GM18873 (cell line): Measurements from ENCODE around the gene TMEM273.

ENCODE experiments used
- ATAC-seq: cut with Tn5 transposase; IDR thresholded peaks from one replicate; pipeline ENCODE4 v1.9.1; 2021; ENCODE audit warnings: mild to moderate bottlenecking, moderate library complexity, moderate number of reproducible peaks; ENCODE audit not compliant: unreplicated experiment, low FRiP score

The TMEM273 gene

DNA sequence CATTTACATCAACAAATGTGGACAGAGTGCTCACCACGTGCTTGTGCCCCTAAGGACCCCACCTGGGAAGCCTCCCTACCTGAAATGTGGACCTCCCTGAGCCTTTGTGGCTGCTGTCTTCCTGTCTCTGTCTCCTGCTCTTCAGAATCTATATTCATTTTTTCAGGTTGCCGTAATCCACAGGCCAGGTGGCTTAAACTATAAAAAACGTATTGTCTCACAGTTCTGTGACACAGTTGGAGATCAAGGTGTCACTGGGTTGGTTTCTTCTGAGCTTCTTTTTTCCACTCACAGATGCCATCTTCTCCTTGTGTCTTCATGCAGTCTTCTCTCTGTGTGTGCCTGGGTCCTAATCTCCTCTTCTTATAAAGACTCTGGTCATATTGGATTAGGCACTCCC, 67.3 kb downstream of the TMEM273 start:
- ATAC-seq, result no peak

- no peak for ATAC-seq
Measured at GRCh38 chr10:49119746-49120145, 68.4 kb downstream of the TMEM273 start.

DNA sequence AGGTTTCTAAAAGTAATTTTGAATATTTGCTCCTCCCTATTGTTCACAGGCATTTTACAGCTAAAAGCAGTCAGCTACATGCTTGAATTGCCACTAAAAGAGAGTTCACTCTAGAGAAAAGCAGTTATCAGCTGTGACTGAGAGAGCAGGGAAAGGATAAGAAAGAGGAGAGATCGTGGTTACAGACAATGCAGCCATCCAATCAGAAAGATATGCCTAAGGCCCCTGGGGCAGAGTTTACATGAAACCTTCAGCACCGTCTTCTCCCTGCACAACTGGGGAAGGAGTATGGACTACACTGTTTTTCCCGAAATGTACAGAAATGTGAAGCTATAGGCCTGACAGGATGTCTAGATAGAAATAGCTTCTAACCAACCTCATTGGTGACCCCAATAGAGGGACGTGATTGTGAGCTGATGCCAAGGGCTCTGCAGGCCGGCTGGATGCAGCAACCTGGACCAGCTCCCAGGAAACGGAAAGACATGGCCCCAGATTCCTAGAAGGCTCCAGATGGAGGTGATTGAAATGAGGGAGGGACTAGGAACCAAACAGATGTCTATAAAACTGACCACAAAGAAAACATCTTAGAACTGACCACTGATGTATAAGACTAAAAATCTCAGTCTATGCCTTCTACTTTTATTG, 69.6 kb downstream of the TMEM273 start:
- no peak for ATAC-seq

DNA sequence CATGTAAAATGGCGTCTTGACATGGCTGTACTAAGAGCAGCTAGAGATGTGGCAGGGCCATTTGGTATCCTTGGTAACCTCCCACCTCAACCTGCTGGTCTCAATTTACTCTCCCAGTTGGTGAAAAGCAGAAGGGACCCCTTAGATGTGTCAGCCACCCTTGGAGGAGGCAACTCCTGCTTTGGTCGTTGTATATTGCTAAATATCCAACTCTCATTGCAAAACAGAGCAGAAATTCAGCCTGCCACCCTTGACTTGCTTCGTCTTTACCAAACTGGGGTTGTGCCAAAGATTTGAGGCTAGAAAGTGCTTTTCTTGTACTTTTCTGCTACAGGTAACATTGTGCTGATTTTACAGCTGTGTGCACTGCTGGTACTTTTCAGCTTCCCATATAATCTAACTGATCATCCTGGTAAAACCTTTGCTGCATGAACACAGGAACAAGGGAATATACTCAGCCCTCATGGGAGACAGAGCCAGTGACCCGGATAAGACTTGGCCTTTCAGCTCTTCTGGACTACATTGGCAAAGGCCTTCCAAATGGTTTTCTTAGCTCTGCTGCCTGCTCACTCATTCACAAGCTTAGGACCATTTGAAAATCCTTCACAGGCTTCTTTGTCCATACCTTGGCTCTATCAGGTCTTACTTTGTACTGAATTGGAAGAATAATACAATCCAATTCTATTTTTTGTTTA, 70.7 kb downstream of the TMEM273 start:
- ATAC-seq, result no peak

DNA sequence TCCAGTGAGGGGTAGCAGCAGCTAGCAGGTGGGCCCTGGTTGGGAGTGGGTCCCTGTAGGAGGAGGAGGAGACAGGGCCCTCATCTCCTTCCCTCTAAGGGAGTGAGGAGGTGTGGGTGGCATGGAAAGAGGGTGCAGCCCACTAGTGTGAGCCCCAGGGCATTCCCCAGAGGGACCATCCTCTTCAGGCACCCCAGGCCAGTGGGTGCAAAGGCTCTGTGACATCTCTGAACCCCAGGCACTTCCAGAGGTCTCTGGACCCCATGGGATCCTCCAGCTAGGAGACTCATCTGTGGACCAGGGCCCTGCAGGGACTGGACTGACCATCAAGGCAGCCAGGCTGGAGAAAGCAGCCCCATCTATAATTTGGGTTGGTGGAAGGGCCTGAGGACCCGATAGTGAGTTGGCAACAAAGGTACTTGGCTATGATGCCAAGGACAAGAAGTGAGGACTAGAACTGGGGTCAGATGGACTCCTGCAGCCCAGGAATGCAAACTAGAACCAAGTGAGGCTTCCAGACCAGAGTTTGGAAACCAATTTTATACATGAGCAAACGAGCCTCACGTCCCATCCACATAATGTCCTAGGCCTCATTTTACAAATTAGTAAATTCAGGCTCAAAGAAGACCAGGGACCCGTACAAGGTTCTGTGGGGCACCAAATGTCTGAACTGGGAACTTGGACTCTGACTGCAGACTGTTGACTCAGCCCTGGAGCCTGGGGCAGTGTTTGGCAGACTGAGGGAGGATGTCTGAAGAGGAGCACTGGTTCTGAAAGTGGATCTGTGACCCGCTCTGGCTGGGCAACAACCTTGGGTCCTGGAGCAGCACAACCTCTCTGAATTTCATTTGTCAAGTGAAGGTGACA, 71.4 kb downstream of the TMEM273 start:
- no peak for ATAC-seq

DNA sequence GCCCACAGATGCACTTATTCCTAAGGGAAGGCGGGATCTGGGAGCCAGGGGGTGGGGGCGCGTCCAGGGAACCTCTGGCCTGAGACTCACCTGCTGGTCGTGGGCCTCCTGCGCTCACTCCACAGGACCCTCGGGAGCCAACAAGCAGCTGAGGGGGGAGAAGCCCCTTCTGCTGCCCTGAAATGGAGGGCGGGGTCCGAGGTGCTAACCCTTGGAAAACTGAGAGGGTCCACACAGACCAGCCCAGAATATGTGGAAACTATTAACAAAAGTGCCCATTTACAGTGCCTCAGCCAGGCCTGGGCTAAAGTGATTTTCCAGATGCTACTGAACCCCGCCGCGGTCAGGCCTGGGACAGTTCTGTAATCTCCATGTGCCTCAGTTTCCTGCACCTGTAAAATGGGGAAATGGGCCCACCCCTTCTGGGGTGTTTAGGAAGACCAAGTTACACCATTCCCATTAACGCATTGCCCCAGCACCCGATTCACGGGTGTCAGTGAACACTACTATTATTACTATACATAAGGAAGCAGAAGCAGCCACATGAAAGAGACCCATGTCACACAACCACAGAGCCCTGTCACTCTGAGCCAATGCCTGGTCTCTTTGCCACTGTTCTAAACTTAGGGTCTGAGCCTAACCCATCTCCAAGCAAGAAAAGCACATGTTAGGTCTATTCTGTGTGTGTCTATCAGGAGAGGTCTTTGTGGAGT, 72.2 kb downstream of the TMEM273 start:
- no peak for ATAC-seq

DNA sequence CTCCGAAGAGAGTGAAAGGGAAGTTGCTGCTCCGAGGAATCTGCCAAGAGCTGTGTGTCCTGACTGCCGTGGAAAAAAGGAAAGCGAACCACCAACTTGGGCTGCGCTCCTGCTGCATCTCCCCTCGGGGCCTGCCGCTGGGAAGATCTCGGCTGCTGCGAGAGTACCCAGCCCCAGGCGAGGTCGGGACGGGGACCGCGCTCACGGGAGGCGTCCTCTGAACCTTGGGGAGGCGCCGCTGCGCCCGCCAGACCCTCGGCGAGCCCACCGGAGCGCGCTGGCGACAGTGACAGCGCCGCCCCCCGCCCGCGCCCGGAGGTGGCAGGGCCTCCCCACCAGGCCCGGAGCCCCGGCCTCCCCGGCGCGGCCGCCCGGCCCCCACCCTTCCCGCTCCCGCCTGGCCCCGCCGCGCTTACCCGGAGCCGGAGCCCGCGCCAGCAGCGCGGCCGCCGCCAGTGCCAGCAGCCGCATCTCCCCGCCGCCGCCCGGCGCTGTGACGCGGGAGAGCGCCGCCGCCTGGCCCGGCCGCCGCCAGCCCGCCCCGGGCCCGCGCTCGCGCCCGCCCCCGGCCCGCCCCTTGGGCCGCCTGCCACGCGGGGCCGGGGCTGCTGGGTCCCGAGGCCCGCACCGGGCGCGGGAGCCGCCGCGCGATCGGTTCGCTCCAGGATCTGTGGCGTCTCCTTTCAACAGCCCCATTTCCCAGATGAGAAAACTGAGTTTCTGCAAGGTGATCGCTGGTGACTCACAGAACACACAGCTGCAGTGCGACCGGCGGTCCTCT, 73.0 kb downstream of the TMEM273 start, which contains the start of gene VSTM4:
VSTM4 (minus strand) TSS at position 508 of the 781 bp plus-strand sequence; CDS start at position 471, 37 bp downstream.
- ATAC-seq, result no peak

DNA sequence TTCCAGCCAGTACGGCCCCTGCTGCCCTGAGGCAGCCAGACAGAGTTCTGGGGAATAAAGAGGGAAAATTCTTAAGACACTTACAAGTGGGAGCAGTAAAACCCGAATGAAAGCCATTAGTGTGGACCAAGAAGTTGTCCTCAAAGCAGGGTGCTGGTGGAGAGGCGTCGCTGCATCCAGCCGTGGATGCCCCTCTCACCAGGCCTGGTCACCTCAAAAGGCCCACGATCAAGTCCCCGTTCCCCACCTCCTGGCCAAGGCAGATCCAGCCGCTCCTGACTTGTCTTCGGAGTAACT, 73.5 kb downstream of the TMEM273 start:
- no peak for ATAC-seq

DNA sequence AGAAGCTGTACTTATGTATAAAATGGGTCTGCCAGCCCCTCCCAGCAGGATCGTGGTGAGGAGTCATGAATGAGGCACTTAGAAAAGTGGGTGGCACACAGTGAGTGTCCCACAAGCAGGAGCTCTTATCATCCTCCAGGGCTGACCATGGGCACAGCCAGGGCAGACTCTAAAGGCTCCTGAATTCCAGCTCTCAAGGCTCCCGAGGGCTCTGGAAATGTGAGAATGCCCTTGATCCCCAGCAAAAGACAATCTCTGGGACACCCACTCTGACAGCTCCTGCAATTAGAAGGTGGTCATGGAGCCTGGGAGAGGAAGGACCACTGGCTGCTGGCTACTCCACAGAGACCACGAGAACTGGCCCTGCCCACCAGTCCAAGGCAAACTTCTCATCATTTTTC, 74.5 kb downstream of the TMEM273 start:
- ATAC-seq, result no peak

- no peak for ATAC-seq
Measured at GRCh38 chr10:49112851-49113250, 75.3 kb downstream of the TMEM273 start.

DNA sequence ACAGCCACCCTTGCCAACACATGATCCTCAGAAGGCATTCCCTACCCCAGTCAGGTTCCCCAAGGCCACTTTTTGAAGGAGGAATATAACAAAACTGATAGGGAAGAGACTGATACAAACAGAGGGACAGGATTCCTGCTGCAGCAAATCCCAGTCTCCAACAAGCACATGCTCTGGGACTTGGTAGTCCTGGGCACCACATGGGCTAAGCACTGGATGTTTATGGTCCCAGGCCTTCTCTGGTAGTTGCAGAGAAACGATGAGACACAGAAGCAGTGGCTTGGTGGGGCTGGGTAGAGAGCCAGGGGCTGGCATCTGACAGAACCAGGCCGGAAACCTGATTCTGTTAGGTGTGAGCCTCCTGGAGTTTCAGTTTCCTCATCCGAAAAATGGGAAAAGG, 76.1 kb downstream of the TMEM273 start:
- no peak for ATAC-seq

DNA sequence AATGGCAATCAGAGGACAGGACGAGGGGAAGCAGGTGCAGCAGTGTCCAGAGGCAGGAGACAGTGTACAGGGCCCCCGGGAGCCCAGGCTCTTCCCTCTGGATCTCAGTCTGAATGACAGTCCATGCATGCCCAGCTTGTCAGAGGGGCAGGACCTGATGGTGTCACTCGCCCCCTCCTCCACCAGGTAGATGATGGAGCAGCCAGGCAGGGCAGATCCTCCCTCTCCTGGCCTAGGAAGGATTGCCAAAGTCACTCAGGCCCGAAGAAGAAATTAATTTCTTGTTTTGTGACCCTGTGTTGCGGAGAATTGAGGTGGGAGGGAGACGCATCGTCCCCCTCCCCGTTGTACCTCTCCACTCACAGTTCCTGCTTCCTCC, 76.9 kb downstream of the TMEM273 start:
- ATAC-seq, result no peak

DNA sequence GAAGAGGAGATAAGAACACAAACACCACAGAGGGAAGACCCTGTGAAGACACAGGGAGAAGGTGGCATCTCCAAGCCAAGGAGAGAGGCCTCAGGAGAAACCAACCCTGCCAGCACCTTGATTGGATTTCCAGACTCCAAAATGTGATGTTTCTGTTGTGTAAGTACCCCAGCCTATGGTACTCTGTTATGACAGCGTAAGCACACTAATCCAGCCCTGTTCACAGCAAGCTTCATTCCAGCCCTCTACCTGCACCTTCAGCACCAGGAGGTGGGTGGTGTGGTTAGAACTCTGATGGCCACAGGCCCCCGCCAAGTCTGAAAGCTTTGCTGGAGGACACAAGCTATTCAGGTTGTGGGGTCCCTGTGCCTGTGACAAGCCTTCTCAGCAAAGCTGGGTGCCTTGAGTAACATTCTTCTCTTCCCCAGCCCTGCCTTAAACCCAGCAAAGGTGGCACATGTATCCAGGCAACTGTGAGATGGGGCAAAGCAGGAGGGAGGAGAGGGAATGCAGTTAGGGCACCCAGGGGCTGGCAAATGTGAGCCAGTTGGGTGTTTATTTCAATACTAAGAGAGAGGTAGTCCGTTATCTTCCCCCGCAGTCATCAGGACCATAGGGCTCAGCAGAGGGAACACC, 77.4 kb downstream of the TMEM273 start:
- no peak for ATAC-seq

DNA sequence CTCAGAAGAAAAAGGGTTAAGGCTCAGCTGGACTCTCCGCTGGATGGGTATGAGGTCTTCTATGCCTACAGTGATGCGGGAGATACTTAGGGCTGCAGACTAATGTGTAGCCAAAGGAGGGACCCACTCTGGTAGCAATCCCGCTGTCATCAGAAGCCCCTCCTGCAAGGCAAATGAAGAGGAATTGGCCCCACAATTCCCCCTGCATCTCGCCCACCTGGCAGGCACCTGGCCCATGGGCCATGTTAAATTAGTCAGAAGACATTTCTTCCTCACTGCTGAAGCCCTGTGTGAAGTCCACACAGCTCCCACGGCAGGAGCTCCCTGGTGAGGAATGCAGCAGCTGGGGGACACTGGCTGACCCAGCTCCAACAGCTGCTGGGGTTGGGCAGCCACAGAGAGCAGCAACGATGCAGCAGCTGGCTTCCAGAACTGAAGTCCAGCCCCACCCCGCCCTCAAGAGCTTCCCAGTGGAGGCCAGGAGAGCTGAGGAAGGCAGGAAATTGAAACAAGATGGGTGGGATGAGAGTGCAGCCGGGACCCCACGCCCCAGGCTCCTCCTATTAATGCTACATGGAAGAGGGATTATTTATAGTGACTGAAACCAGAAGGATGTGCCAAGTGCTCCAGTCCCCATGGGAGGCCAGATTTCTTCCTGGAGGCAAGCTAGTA, 78.4 kb downstream of the TMEM273 start:
- no peak for ATAC-seq

GRCh38 chr10:49108656-49109055, 79.5 kb downstream of the TMEM273 start:
- no peak for ATAC-seq

DNA sequence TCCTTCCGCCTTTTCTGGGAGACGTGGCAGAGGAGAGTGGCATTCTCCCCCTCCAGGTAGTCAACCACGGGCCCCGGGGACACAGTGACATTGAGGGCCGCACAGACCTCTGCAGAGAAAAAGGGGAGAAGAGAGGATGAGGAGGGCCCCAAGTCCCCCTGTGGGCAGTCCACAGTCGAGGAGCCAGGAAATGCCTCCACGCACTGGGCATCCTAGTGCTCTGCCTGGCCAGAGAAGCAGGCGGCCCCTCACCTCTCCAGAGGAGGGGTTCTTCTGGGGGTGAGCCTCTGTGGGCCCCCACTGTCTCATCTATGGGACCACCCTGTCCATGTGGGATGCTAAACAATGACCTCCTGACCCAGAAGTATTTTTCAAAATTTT, 80.3 kb downstream of the TMEM273 start:
- ATAC-seq, result no peak

GRCh38 chr10:49107111-49107886, 80.9 kb downstream of the TMEM273 start:
- no peak for ATAC-seq

DNA sequence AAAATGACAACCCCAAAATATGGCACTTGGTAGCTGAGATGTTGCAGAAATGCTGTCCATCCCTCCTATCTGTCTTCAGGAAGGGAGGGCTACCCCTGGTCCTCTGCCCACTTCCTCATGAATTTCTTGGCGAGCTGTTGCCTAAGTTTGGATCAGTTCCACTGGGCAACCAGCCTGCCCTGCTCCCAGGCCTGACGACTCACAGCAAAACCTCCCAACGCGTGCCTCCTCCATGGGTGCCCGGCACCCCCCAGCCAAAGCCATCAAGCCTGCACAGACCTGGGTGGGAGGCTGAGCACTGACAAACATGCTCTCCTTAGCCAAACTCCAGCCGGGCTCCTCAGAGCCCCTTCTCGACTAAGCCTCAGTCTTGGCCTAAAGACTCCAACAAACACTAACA, 81.7 kb downstream of the TMEM273 start:
- ATAC-seq, result no peak
